K562 (cell line): ENCODE data around the gene TXNRD2. TPM values are rescaled to one million over a fixed set of nuclear protein-coding genes. Genes with fewer than 3 reads are reported as not detected.
A peak's percentile ranks its signal among the peaks of the same experiment; 100 is the strongest.

Experiments used
- BMI1 ChIP-seq: fragments of 150-350 bp; IDR thresholded peaks from 2 replicates; pipeline ENCODE4 v1.6.1; 2014; ENCODE audit warnings: low read length
- DPF2 ChIP-seq: fragments of 450-650 bp; IDR thresholded peaks from 2 replicates; pipeline ENCODE4 v1.6.1; 2016
- ELF2 ChIP-seq: fragments of 250-450 bp; sonication (Bioruptor Pico); IDR thresholded peaks from 2 replicates; pipeline ENCODE4 v1.5.0; 2021; ENCODE audit warnings: mild to moderate bottlenecking
- EWSR1 ChIP-seq: fragments of 450-650 bp; IDR thresholded peaks from 2 replicates; pipeline ENCODE4 v1.6.1; 2018; ENCODE audit warnings: borderline replicate concordance, mild to moderate bottlenecking, low read depth, moderate library complexity; ENCODE audit not compliant: partially characterized antibody
- HCFC1 ChIP-seq: IDR thresholded peaks from 2 replicates; pipeline ENCODE4 v1.6.1; 2012; ENCODE audit warnings: low read depth, low read length, improper control_type of control experiment
- HDAC8 ChIP-seq: fragments of 450-650 bp; IDR thresholded peaks from 2 replicates; pipeline ENCODE4 v1.6.1; 2016; ENCODE audit warnings: mild to moderate bottlenecking, missing genetic modification characterization, moderate library complexity, missing compliant biosample characterization
- IFI16 ChIP-seq: fragments of 250-450 bp; sonication (Bioruptor Pico); IDR thresholded peaks from 2 replicates; pipeline ENCODE4 v2.1.2; 2022; ENCODE audit warnings: mild to moderate bottlenecking, inconsistent platforms
- MCM3 ChIP-seq: fragments of 450-650 bp; IDR thresholded peaks from 2 replicates; pipeline ENCODE4 v1.6.1; 2016
- PTRF ChIP-seq: fragments of 450-650 bp; IDR thresholded peaks from 2 replicates; pipeline ENCODE4 v1.6.1; 2016; ENCODE audit warnings: mild to moderate bottlenecking, missing genetic modification characterization, missing compliant biosample characterization
- SMARCA4 ChIP-seq: fragments of 450-650 bp; IDR thresholded peaks from 2 replicates; pipeline ENCODE4 v1.6.1; 2016
- ZBTB8A ChIP-seq: fragments of 450-650 bp; IDR thresholded peaks from 2 replicates; pipeline ENCODE4 v1.6.1; 2018; ENCODE audit warnings: mild to moderate bottlenecking, moderate library complexity; ENCODE audit not compliant: partially characterized antibody
- ZNF124 ChIP-seq: sonication (generic); formaldehyde crosslinking; IDR thresholded peaks from 2 replicates; pipeline ENCODE4 v1.8.1; 2022; ENCODE audit warnings: missing genetic modification reagents
- ZNF23 ChIP-seq: fragments of 250-450 bp; sonication (Bioruptor Pico); IDR thresholded peaks from 2 replicates; pipeline ENCODE4 v1.4.0; 2020; ENCODE audit warnings: mild to moderate bottlenecking
- ZNF561 ChIP-seq: fragments of 450-650 bp; formaldehyde crosslinking; conservative IDR thresholded peaks from 2 replicates; pipeline ENCODE4 v1.4.0; 2020; ENCODE audit warnings: mild to moderate bottlenecking, moderate library complexity
- ZNF668 ChIP-seq: fragments of 250-450 bp; sonication (Bioruptor Pico); IDR thresholded peaks from 2 replicates; pipeline ENCODE4 v1.8.0; 2022; ENCODE audit warnings: mild to moderate bottlenecking, inconsistent platforms
- polyA plus RNA-seq, 8 experiments: library from polyadenylated mRNA; depleted of rRNA in 4 of 8; stranded (reverse) in 5 of 8; unstranded in 3 of 8; fragments of >200 nt; fragmentation: Nextera tagmentation in 2 of 8; fragmentation: Illumina TruSeq in 1 of 8; extraction: Ambion mirVana in 2 of 8; extraction: Trizol in 1 of 8; gene quantifications; 2 replicates each; pipeline versions ENCODE4 v1.2.1 to v1.2.3, GENCODE V29; 2011 to 2014; ENCODE audit warnings: inconsistent platforms in 1 of 8, missing spikeins in 1 of 8
- total RNA-seq, 7 experiments: library from RNA; depleted of rRNA in 6 of 7; stranded (reverse); fragments of >200 nt in 6 of 7; fragmentation: Illumina TruSeq in 2 of 7; extraction: Trizol in 2 of 7; gene quantifications; 2 replicates each; pipeline versions ENCODE4 v1.2.1 to v1.2.3, GENCODE V29; 2011 to 2021; ENCODE audit warnings: low replicate concordance in 1 of 7
- TF ChIP-seq, protein P1 (sequence below): fragments of 200-600 bp; sonication (generic); IDR thresholded peaks from one replicate; pipeline ENCODE4 v1.6.1; 2012; ENCODE audit warnings: mild to moderate bottlenecking, low read depth, low read length, inconsistent platforms
- TF ChIP-seq, protein P2 (sequence below): fragments of 450-650 bp; IDR thresholded peaks from 2 replicates; pipeline ENCODE4 v1.6.1; 2018; ENCODE audit warnings: mild to moderate bottlenecking, low read depth; ENCODE audit not compliant: partially characterized antibody

TXNRD2 gene
- total and polyA plus RNA-seq, 9 of the 15 experiments (the other 6 are each of a cell fraction or from before 2014, with no cell fraction given) = 3.3 to 80.2 (median 49.4) TPM

DNA sequence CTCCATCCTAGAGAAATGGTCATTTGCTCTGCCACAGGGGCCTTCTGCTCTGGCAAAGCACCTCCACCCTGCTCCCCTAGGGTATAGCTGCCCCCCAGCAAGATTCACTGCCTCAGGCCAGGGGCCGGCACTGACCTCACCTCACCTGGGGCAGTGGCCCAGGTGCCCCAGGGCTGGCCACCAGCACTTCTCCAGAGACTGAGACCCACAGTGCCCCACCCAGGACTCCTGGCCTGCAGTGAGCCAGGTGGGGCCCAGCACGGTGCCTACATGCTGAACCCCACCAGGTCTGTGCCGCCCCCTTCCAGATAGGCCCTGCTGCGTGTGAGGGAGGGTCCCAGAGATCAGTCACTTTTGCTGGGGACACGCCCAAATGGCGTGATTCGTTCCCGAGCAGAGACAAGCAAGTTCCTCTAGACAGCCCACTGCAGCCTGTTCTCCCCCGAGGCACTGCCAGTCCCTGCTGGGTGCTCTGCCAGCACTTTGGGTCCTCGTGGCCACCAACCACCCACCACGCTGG, 97.7 kb downstream of the TXNRD2 start (continued):
- TF ChIP-seq, protein P1, sequence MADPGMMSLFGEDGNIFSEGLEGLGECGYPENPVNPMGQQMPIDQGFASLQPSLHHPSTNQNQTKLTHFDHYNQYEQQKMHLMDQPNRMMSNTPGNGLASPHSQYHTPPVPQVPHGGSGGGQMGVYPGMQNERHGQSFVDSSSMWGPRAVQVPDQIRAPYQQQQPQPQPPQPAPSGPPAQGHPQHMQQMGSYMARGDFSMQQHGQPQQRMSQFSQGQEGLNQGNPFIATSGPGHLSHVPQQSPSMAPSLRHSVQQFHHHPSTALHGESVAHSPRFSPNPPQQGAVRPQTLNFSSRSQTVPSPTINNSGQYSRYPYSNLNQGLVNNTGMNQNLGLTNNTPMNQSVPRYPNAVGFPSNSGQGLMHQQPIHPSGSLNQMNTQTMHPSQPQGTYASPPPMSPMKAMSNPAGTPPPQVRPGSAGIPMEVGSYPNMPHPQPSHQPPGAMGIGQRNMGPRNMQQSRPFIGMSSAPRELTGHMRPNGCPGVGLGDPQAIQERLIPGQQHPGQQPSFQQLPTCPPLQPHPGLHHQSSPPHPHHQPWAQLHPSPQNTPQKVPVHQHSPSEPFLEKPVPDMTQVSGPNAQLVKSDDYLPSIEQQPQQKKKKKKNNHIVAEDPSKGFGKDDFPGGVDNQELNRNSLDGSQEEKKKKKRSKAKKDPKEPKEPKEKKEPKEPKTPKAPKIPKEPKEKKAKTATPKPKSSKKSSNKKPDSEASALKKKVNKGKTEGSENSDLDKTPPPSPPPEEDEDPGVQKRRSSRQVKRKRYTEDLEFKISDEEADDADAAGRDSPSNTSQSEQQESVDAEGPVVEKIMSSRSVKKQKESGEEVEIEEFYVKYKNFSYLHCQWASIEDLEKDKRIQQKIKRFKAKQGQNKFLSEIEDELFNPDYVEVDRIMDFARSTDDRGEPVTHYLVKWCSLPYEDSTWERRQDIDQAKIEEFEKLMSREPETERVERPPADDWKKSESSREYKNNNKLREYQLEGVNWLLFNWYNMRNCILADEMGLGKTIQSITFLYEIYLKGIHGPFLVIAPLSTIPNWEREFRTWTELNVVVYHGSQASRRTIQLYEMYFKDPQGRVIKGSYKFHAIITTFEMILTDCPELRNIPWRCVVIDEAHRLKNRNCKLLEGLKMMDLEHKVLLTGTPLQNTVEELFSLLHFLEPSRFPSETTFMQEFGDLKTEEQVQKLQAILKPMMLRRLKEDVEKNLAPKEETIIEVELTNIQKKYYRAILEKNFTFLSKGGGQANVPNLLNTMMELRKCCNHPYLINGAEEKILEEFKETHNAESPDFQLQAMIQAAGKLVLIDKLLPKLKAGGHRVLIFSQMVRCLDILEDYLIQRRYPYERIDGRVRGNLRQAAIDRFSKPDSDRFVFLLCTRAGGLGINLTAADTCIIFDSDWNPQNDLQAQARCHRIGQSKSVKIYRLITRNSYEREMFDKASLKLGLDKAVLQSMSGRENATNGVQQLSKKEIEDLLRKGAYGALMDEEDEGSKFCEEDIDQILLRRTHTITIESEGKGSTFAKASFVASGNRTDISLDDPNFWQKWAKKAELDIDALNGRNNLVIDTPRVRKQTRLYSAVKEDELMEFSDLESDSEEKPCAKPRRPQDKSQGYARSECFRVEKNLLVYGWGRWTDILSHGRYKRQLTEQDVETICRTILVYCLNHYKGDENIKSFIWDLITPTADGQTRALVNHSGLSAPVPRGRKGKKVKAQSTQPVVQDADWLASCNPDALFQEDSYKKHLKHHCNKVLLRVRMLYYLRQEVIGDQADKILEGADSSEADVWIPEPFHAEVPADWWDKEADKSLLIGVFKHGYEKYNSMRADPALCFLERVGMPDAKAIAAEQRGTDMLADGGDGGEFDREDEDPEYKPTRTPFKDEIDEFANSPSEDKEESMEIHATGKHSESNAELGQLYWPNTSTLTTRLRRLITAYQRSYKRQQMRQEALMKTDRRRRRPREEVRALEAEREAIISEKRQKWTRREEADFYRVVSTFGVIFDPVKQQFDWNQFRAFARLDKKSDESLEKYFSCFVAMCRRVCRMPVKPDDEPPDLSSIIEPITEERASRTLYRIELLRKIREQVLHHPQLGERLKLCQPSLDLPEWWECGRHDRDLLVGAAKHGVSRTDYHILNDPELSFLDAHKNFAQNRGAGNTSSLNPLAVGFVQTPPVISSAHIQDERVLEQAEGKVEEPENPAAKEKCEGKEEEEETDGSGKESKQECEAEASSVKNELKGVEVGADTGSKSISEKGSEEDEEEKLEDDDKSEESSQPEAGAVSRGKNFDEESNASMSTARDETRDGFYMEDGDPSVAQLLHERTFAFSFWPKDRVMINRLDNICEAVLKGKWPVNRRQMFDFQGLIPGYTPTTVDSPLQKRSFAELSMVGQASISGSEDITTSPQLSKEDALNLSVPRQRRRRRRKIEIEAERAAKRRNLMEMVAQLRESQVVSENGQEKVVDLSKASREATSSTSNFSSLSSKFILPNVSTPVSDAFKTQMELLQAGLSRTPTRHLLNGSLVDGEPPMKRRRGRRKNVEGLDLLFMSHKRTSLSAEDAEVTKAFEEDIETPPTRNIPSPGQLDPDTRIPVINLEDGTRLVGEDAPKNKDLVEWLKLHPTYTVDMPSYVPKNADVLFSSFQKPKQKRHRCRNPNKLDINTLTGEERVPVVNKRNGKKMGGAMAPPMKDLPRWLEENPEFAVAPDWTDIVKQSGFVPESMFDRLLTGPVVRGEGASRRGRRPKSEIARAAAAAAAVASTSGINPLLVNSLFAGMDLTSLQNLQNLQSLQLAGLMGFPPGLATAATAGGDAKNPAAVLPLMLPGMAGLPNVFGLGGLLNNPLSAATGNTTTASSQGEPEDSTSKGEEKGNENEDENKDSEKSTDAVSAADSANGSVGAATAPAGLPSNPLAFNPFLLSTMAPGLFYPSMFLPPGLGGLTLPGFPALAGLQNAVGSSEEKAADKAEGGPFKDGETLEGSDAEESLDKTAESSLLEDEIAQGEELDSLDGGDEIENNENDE = peak; percentile 15
- TF ChIP-seq ZNF561 (CRISPR knock-in tag) = no peak
- no peak for TF ChIP-seq EWSR1
- TF ChIP-seq HDAC8 (tag) = 0 out of 2 replicates have a peak, but pooled peaks have one; percentile 52
- TF ChIP-seq DPF2 = no peak
- no peak for TF ChIP-seq IFI16 (CRISPR knock-in tag)
- TF ChIP-seq SMARCA4 = no peak
- TF ChIP-seq ZNF668 (CRISPR knock-in tag) = no peak
- TF ChIP-seq, protein P2, sequence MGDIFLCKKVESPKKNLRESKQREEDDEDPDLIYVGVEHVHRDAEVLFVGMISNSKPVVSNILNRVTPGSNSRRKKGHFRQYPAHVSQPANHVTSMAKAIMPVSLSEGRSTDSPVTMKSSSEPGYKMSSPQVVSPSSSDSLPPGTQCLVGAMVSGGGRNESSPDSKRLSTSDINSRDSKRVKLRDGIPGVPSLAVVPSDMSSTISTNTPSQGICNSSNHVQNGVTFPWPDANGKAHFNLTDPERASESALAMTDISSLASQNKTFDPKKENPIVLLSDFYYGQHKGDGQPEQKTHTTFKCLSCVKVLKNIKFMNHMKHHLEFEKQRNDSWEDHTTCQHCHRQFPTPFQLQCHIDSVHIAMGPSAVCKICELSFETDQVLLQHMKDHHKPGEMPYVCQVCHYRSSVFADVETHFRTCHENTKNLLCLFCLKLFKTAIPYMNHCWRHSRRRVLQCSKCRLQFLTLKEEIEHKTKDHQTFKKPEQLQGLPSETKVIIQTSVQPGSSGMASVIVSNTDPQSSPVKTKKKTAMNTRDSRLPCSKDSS = no peak
- no peak for TF ChIP-seq ZBTB8A
- TF ChIP-seq MCM3 = no peak
- no peak for TF ChIP-seq ZNF124 (CRISPR knock-in tag)
- TF ChIP-seq ZNF23 (CRISPR knock-in tag) = no peak
- TF ChIP-seq ELF2 = no peak
- TF ChIP-seq HCFC1 = no peak
- no peak for TF ChIP-seq BMI1
- TF ChIP-seq PTRF = no peak
